Activated gamma-delta T cell treated with Interleukin-2 at 50 U/mL for 16 hours (primary cell): ENCODE results near the gene ERN1.

Experiments used
- DNase-seq: peaks from one replicate; pipeline ENCODE4 v3.0.0-alpha.2; 2020

ERN1 gene

DNA sequence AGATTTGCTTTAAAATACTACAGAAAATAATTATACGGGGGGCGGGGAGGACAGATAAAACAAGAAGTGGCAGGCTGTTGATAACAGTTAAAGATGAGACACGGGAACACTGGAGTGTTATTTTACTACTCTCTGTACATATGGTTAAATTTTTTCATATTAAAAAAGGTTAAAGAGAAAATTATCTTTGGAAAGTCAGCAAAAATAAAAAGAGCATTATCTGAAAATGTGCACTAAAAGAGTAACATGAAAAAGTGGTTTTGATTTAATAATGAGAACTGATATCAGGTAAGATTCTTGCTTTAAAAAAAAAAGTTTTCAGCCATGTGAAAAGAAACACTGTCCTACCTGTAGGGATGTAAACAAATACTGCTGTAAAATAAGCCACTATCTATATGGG, 46.9 kb downstream of the ERN1 start:
- DNase-seq: no peak

DNA sequence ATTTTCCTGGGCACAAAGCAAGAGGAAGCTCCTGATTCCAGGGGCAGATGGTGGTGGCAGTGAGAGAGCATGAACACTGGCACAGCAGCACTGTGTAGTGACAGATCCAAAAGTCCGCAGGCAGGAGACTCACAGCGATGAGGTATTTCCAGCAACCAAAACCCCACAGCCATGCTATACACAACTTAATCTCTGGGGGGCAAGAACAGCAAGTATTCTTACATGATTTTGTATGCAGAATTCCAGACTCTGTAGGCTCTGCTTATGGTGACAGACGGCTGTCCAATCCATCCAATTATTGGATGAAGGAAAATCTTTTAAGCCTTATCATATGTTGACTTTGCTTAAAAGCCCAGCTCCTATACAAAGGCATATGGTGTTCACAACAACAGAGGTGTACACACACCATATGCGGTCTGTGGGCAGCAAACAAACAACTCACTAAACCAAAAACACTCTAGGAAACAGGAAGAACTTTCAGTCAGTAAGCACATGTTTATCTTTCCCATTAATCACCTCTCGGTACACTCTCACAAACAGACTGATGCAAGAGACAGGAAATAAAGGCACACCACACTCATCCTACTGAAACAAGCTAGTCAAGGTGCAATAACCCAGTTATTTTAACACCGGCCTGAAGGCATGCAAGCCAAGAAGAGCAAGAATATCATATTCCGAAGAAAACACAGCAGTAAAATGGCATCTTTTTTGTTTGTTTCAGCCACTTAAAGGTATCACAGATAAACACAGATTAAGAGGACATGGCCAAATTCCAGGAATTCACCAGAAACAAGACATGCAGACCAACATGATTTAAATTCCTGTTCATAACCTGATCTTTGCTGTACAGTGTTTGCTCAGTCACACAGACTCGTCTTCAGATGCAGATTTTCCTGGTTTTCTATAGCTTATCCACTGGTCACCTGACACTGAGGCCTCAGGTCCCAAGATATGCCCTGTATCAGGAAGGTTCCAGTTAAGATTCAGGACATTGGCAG, 47.8 kb downstream of the ERN1 start:
- peak; percentile 35 for DNase-seq

DNA sequence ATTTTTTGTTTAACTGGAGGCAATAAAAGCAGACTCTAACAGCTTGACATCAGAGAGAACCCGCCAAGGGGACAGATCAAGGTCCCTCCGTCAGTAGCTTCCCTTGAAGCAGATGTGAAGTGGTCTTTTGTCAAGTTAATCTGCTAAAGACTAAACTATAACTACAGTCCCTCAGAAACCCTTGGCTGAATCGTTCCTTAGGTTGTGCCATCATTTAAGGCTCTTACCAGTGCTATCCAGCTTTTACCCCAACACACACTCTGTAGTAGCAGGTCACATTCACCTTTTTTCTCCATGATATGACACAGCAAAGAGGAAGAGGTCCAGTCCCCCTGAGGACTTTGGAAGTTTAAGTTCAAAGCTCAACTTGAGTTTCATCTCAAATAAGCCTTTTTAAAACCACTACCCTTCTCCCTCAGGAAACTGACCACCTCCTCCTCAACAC, 49.7 kb downstream of the ERN1 start:
- DNase-seq: no peak

DNA sequence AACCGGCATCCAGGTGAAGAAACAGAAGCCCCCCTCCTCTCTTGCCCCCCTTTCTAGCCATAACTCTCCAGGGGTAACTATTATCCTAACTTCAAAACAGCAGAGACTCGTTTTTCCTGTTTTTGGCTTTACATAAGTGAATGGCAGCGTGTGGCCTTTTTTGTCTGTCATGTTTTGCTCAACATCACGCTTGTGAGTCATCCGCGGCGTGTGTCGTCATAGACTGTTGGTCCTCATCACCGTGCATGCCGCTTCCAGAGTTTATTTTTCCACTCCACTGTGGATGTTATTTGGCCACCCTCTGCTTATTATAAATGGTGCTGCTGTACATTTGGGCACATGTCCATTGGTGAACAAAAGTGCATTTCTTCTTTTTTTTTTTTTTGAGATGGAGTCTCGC, 52.6 kb downstream of the ERN1 start:
- no peak for DNase-seq

DNA sequence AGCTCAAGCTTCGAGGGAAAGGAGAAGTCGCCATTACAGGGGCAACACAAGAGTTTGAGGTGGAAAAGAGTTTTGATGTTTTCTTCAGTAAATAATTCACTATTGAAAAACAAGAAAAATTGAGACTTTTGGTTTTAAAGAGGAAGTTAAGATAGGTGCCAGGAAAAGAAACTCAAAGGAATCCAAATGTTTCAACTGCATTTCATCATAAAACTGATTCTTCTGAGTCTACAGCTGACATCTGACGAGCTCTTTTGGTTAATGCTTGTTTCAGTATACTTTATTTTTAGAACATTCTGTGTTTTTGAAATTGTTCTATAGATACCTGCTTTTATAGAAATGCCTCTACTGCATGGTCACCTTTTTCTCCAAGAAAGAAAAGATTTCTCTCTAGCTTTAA, 54.0 kb downstream of the ERN1 start:
- DNase-seq: no peak

DNA sequence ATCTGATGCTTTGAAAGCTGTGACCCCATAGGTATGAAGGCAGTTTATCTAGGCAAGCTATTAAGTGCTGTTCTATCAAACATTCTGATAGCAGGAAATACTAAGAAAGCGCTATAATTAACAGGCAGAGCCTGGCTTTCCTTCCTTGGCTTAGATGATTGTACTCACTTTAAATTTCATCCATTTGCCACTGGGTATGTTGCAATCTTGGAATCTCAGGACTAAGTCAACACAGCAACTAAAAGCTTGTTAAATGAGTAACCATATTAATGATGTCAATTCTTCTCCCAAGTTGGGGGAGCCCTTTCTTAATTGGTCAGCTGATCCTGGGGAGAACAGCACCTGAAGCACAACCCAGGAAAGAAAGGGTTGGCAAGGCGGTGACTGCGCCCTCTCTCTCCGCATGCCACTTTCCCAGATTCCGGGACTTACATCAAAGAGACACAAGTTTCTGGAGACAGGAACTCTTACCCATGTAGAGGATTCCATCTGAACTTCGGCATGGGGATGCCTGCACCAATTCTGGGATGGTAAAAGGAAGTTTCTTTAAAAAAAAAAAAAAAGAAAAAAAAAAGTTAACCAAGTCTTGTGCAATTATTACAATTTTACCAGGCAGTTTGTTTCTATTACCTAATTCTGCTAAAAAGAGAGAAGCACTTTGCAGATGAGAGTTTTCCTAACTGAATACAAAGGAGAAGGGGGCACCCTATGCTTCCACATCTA, 55.1 kb downstream of the ERN1 start:
- DNase-seq: no peak

DNA sequence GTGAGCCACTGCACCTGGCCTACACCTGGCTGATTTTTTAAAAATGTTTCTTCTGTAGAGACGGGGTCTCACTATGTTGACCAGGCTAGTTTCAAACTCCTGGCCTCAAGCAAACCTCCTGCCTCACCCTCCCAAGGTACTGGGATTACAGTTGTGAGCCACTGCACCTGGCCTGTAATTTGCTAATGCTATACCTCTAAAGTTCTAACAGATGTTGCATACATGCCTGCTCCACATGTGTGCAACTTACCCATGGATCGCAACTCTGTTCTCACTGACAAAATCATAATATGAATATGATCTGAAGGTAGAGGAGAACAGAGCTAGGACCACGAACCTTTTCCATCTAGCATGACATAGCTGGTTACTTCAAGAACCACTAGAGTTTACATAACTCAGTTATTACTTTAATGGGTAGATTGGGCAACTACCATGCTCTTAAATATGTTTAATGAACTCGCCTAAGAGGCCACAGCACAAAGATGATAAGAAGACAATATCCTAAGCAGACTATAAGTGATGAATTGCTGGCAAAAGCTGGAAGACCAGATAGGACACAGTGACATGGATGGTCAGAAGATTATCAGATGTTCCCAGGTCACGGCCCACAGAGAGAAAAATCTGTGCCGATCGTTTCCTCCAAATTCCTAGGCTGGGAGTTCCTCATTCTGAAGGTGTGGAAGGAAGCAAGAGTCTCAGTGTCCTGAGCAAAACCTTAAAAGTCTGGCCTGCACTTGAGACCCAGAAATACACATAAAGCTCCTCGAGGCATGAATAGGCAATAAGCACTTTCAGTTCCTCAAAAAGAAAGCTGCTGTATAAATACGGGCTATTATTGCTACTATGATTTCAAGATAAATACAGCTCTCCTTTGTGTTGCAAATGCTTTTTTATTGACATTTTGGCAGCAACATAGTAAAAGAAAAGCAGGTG, 55.9 kb downstream of the ERN1 start:
- no peak for DNase-seq

DNA sequence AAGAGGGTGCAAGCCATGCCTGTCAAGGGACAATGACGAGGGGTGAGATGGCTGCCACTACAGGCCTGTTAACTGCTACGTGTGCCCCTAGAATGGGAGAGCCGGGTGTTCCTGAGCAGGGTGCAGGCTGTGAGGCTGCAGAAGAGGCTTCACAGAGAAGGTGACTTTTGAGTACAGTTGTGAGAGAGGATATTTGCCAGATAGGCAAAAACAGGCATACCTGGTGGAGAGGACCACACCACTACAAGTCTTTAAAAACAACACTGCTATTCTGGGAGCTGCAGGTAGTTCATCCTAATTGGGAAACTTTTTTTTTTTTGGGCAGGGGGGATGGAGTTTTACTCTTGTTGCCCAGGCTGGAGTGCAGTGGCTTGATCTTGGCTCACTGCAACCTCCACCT, 58.8 kb downstream of the ERN1 start:
- DNase-seq: no peak

DNA sequence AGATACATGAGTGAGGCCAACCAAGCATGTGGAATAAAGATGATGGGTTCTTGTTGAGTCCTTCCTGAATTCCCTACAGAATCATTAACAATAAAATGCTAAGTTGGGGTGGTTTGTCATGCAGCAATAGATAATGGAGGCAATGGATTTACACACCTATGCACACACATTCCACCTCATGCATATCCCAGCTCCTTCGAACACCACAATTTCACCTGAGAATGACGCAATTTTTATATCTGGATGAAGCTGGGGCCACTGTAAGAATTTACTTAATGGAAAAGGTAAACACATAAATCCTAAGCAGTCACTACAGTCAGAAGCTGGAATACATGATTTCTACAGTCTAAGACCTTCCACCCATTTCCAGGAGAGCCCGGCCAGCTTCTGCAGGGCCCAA, 59.7 kb downstream of the ERN1 start:
- no peak for DNase-seq

DNA sequence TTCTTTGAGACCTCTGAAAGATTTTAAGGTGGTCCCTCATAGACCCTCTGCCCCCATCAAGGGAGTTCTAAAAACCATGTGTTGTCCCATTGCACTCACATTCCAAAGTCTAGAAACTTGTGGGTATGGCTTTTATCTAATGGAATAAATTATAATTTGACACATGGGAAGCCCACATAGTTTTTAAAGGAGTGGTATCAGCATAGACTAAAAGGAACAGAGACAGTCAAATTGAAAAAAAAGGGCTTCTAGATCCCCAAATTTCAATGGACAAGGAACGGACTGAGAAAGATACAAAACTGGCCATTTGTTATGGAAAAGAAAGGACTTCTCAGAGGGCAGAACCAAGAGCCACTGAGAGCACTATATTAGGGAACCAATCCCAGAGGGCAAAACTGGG, 60.8 kb downstream of the ERN1 start:
- no peak for DNase-seq

DNA sequence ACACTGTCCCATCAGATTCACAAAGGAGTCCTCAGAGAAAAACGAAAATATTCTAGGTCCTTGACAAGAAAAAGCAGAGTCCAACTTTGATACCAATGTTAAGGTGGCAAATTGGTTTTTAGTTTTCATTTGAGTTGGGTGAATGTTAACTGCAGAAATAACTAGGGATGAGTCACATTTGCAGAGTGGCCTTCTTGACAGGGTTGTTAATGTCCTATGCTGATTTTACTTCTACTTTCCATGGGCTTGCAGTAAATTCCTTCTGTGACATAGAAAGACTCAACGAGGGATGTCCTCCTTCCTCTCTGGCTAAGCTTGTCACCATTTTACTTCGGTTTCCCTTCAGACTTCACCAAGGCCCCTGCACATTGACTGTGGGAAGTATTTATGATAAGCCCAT, 62.3 kb downstream of the ERN1 start:
- no peak for DNase-seq

DNA sequence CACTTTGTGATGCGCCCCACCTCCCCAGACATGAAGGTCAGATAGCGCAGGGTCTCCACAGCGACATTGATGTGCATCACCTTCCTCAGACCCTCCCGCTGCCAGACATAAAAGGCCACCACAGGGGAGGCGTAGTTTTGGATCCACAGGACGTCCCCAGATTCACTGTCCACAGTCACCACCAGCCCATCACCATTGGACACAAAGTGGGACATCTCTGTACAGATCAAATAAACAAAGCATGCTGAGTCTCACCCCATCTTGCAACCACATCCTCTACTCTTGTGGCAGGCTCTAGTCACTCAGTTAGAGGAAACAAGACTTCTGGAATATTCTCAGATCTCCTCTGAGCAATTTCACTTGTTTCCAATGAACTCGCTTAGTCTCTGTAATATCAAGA, 63.2 kb downstream of the ERN1 start:
- DNase-seq: no peak

DNA sequence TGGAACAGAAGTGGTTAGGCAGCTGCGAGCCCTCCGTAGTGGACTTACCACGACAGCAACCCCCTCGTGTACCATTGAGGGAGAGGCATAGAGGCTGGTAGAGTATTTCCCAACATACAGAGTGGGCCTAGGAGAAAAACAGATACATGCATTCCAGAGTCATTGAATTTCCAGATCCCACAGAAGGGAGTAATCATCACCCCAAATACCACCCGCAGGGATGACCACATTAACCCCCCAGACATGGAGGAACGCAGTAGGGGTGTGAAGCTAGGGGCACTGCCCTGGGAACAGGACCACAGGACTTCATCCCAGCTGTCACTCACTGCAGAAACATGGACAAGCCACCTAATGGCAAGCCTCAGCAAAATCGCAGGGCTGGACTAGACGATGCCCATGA, 64.8 kb downstream of the ERN1 start:
- DNase-seq: no peak

DNA sequence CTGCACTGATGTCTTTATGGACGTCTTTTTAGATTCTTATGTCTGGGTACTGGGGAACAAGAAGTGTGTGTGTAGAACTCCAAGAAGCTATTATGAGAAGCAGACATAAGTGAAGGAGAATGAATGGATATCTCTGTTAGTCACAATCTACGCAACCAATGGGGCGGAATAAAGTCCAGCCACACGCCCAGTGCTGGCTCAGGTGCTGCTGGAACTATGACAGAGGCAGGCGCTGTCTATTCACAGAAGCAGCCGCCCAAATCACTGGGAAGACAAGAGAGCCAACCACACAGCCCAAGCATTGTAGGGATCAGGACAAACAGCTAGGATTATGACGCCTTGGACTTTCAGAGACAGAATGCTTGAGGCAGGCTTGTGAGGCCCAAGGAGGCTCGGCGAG, 65.6 kb downstream of the ERN1 start:
- DNase-seq: no peak

DNA sequence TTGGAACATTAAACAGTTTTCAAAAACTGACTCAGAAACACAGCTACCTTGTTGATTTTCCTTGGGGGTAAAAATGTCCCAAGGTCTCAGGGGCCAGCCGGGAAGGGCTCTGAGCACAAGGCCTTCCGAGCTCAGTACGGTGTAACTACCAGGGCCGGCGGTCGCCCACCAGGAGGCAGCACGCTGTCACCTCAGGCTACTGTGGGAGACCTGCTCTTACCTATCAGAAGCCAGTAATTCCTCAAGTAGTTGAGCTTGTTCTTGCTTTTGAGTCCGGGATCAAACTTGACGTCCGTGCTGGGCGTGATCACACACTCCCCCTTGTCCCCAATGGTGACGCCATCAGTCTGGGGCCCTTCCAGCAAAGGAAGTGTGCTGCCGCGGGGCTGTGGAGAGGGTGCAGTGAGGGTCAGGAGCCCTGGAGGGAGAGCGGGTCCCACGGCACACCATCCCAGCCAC, 66.1 kb downstream of the ERN1 start:
- peak; percentile 58 for DNase-seq

DNA sequence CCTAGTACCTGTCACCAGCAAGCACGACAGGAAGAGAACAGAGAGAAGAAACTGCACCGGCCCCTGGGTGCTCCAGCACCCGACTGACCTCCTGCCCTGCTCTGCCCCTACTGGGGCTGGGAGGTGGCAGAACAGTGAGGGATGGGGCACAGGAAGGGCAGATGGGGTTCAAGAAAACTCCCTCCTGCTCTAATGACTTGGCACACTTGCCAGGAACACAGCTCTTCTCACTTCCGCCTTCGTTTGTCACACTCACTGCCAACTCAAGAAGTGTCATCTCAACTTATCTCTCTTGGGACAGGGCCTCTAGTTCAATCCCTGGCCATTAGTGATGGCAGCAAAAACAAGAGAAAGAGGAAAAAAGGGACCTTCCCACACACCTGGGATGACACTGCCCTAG, 66.9 kb downstream of the ERN1 start:
- DNase-seq: no peak

DNA sequence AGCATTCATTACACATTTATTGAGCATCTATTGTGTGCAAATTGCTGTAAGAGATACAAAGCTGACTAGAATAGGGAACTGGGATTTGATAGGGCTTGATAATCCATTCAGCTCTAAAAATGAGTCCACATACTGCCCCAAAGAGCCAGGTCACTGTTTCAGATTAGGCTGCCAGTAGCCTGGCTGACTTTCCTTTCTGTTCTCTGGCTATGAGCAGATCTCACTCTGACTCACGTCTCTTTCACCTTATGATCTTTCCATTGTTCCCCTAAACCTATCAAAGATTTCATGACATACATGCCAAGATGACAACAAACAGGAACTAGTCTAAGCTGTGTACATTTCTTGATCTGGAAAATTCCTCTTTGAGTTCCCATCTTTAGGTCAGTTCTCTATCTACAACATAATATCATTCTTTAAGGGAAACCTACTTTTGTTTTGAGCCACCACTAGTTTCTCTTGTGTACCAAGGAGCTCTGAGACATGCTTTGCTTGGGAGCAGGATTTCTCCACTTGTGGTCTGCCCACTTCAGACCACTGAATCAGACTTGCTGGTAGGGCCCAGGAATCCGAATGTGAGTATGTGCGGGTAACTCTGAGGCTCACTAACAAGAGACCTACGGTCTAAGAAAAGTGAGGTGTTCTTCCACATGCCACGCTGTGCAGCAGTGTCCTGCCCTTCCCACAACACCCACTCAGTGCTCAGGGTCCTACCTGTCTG, 68.6 kb downstream of the ERN1 start:
- DNase-seq: no peak

DNA sequence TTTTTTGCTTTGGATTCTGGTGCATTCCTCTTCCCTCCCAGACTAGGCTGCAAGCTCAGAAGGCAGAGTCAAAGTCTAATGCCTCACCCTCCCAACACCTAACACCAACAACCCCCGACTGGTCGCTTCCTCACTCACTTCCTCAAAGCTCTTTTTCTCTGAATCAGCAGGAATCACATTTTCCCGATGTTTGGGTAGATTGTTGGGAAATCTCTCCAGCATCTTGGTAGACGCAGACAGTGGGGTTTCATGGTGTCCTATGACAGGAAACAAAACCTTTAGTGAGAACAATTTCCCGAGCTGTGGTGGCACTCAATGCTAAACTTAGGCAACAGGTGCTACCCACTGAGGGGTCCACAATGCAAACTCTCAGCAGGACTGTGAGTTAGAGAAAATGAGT, 69.6 kb downstream of the ERN1 start:
- DNase-seq: no peak

DNA sequence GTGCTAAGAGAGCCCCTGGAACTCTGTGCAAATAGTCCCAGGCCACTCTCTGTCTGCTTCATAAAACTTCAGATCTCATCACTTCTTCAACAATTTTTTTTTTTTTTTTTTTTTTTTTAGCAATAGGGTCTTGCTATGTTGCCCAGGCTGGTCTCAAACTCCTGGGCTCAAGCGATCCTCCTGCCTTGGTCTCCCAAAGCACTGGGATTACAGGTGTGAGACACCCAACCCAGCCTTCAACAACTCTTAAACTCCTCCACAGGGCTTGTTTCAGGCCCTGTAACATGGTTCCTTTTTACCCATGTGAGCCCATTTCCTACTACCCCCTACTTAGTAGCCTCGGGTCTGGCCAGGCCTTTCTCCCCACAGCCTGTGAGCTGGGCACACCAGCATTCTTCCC, 70.2 kb downstream of the ERN1 start:
- no peak for DNase-seq

DNA sequence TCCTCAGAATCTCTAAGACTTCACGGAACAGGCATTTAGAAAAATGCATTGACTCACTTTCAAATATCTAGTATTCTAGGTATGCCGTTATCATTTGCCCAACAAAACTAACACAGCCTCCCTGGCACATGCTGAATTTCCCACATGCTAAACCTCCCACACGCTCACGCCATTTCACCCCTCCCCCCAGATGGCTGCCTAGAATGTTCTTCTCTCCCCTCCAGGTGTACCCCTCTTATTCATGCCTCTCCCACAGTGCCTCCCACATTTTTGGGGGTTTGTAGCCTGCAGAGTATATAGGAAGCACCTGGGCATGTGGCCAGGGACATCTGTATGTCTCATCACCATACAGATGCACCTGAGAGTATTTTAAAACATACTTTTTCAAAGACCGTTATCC, 71.3 kb downstream of the ERN1 start:
- no peak for DNase-seq

DNA sequence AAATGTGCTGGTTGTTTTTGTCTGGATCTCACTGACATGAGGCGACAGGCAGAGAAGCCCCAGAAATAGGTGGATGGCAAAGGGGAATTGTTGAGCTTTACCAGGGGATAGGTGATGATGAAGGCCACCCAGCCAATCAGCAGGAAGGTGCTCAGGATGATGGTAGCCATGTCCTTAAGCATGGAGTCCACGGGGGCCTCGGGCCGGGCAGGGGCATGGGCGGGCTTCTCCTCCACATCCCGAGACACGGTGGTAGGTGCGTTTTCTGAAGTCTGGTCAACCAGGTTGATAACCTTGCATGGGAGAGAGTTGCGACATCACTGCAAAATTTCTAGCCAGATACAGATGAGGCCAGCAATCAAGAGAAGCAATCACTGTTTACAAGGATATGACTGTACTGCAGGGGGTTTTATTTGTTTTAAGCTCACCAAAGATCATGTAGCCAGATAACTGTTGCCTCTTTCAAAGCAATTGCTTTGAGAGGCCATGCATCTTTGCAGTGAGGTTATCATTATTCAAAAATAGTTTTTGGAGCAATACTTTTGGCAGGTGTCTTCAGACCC, 72.2 kb downstream of the ERN1 start:
- no peak for DNase-seq
